Activated effector memory CD4-positive, alpha-beta T cell treated with anti-CD3 and anti-CD28 coated beads, Interleukin-2, amount 50 U/mL, for 16 hours (primary cell): Measurements from ENCODE around the gene ADORA1.

Source experiments
- DNase-seq: peaks from one replicate; pipeline ENCODE4 v3.0.0-alpha.2; 2020

Gene ADORA1

GRCh38 chr1:203143641-203144040 is 16.1 kb downstream of the ADORA1 start:
- DNase-seq = no peak

- no peak for DNase-seq
Observed at GRCh38 chr1:203144661-203145060, 17.1 kb downstream of the ADORA1 start.

- DNase-seq = no peak
Observed at GRCh38 chr1:203145321-203146041, 18.0 kb downstream of the ADORA1 start.

GRCh38 chr1:203146042-203146369 is 18.5 kb downstream of the ADORA1 start:
- DNase-seq = no peak

- DNase-seq = no peak
Observed at GRCh38 chr1:203146537-203146936, 19.0 kb downstream of the ADORA1 start.

GRCh38 chr1:203147376-203147775 is 19.9 kb downstream of the ADORA1 start:
- DNase-seq = no peak

- no peak for DNase-seq
Observed at GRCh38 chr1:203148127-203148526, 20.6 kb downstream of the ADORA1 start.

- no peak for DNase-seq
Observed at GRCh38 chr1:203148579-203148978, 21.1 kb downstream of the ADORA1 start.

GRCh38 chr1:203149188-203149840 is 21.8 kb downstream of the ADORA1 start:
- no peak for DNase-seq

- DNase-seq = no peak
Observed at GRCh38 chr1:203150511-203151297, 23.2 kb downstream of the ADORA1 start.

GRCh38 chr1:203151362-203152157 is 24.0 kb downstream of the ADORA1 start:
- DNase-seq = no peak

- no peak for DNase-seq
Observed at GRCh38 chr1:203152158-203153034, 24.9 kb downstream of the ADORA1 start.

GRCh38 chr1:203153051-203153988 is 25.8 kb downstream of the ADORA1 start:
- no peak for DNase-seq

GRCh38 chr1:203153989-203154821 is 26.7 kb downstream of the ADORA1 start:
- DNase-seq = no peak

GRCh38 chr1:203156280-203156679 is 28.8 kb downstream of the ADORA1 start:
- DNase-seq = no peak

- no peak for DNase-seq
Observed at GRCh38 chr1:203158423-203158822, 30.9 kb downstream of the ADORA1 start.

GRCh38 chr1:203158960-203159665 is 31.6 kb downstream of the ADORA1 start:
- no peak for DNase-seq

GRCh38 chr1:203159844-203160243 is 32.3 kb downstream of the ADORA1 start:
- DNase-seq = no peak

- no peak for DNase-seq
Observed at GRCh38 chr1:203161175-203161574, 33.6 kb downstream of the ADORA1 start.
